HG03045 (cell line): ENCODE results near the gene AHDC1.
"Not testable (repeated sequence)": the region's sequence is repeated elsewhere in the genome, so short reads cannot be mapped to it uniquely, and the experiment has no call there.

Source experiments
- ATAC-seq: cut with Tn5 transposase; IDR thresholded peaks from one replicate; pipeline ENCODE4 v1.9.1; 2021; ENCODE audit warnings: mild to moderate bottlenecking, moderate library complexity; ENCODE audit not compliant: unreplicated experiment

The AHDC1 gene, protein sequence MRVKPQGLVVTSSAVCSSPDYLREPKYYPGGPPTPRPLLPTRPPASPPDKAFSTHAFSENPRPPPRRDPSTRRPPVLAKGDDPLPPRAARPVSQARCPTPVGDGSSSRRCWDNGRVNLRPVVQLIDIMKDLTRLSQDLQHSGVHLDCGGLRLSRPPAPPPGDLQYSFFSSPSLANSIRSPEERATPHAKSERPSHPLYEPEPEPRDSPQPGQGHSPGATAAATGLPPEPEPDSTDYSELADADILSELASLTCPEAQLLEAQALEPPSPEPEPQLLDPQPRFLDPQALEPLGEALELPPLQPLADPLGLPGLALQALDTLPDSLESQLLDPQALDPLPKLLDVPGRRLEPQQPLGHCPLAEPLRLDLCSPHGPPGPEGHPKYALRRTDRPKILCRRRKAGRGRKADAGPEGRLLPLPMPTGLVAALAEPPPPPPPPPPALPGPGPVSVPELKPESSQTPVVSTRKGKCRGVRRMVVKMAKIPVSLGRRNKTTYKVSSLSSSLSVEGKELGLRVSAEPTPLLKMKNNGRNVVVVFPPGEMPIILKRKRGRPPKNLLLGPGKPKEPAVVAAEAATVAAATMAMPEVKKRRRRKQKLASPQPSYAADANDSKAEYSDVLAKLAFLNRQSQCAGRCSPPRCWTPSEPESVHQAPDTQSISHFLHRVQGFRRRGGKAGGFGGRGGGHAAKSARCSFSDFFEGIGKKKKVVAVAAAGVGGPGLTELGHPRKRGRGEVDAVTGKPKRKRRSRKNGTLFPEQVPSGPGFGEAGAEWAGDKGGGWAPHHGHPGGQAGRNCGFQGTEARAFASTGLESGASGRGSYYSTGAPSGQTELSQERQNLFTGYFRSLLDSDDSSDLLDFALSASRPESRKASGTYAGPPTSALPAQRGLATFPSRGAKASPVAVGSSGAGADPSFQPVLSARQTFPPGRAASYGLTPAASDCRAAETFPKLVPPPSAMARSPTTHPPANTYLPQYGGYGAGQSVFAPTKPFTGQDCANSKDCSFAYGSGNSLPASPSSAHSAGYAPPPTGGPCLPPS (N-terminal part only)

DNA sequence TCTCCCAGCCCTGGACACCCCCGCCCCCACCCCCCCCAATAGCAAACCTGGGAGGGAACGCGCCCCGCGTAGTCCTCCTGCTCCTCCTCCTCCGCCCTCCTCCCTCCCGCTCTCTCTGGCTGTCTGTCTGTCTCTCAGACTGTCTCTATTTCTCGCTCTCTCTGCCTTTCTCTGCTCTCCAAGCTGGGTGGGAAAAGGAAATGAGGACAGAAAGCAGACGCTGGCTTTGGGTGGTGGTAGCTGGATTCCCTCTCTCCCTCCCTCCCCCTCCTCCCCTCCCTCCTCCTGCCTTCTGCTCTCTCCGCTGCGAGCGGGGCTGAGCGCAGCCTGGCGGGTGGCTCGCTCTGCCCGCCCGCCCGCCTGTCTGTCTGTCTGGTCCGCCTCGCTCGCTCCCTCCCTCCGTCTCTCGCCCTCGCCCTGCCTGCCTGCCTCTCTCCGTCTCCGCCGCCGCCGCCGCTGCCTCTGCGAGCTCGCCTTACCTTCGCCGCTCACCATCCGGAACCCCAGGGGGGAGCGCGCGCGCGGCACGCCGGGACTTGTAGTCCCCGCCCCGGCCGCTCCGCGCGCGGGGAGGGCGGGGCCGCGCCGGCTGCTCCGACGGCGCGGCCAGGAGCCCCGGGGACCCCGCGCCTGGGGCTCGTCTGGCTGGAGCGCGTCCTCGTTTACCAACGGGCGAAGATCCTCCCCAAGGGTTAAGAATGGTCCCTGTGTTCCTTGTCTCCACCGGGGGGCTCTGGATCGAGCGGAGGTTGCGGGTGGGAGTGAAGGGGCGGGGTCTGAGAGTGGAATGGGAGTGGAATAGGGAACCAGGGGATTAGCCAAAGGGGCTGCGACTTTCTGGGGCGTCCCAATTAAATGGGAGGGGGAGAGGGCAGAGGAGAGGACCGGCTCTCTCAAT is at the start of gene AHDC1:
Gene AHDC1, minus strand, starts transcription at position 464 of the 898 bp plus-strand sequence. CDS start 52,029 bp downstream, outside the sequence.
- ATAC-seq, result peak; percentile 53

DNA sequence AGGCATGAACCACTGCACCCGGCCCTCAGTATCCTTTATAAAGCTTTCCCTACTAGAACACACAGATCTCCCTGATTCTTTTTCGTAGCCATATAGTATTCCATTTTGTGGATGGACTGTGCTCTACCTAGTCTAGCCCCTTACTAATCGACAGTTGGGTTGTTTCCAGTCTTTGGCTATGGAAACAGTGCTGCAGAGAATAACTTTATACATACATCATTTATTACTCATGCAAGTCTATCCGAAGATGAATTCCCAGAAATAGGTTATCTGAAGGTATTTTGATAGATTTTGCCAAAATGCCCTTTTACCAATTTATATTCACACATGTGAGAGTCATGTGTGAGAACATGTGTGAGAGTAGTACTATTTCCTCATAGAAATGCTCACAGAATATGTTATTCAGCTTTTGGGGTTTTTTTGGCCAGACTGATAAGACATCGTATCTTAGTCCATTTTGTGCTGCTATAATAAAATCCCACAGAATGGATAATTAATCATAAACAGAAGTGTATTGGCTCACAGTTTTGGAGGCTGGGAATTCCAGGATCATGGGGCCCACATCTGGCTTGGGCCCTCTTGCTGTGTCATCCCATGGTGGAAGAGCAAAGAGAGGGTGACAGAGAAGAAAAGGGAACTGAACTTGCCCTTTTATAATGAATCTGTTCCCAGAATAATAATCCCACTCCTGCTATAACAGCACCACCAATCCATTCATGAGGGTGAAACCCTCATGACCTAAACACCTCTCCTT is 48.3 kb upstream of the AHDC1 start:
- no peak for ATAC-seq

DNA sequence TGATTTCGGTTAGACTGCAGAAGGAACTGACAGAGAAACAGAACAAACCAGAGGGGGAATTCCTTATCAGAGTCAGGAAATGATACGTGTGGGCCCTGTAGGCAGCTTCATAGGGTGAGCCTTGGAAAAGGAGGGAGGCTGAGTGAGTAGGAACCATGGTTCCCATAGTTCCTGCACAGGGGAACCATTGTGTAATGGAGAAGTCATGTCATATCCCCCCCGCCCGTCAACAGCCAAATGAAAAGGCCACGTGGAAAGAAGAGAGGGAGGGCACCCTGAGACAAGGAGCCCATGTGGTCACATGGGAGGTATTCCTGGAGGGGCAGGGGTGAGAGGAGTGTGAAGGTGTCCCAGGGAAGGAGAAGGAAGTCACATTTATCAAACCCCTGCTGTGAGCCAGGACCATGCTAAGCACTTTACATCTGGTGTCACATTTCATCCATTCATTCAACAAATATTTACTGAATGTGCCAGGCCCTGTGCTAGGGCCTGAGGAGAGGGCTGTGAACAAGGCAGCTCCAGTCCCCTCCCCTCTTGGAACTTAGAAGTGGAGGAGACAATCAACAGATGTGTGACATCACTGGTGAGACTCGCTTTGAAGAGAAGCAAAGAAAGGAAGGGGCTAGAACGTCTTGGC is 46.7 kb upstream of the AHDC1 start:
- no peak for ATAC-seq

GRCh38 chr1:27650171-27650538 is 46.2 kb upstream of the AHDC1 start:
- ATAC-seq, result no peak

DNA sequence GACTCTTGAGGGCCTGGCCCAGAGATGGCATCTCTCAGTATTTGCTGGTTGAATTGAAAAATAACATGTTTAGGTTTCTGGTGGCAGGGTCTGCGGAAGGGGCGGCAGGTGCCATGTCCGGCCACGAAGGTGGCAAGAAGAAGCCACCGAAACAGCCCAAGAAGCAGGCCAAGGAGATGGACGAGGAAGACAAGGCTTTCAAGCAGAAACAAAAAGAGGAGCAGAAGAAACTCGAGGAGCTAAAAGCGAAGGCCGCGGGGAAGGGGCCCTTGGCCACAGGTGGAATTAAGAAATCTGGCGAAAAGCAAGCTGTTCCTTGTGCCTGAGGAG is 45.3 kb upstream of the AHDC1 start:
- no peak for ATAC-seq

DNA sequence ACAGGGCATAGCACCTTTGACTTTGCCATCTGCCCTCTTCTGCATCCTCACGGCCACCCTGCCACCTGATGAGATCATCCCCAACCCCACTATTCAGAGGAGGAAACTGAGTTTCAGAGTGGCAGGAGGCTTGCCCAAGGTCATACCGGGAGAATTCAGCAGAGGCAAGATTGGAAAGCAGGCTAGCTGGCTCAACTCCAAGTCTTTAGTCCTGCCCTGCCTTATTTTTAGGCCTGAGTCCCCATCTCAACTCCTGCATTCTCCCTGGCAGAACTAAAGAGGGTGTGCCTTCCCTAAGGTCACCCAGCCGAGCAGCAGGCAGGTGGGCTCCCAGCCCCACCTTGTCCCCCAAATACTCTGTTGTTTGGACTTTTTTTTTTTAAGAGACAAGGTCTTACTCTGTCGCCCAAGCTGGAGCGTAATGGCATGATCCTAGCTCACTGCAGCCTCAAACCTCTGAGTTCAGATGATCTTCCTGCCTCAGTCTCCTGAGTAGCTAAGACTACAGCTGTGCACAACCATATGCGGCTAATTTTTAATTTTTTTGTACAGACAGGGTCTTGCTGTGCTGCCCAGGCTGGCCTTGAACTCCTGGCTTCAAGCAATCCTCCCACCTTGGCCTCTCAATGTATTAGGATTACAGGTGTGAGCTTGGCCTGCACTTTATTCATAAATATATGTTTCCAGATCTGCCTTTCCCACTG is 44.8 kb upstream of the AHDC1 start:
- ATAC-seq, result no peak

DNA sequence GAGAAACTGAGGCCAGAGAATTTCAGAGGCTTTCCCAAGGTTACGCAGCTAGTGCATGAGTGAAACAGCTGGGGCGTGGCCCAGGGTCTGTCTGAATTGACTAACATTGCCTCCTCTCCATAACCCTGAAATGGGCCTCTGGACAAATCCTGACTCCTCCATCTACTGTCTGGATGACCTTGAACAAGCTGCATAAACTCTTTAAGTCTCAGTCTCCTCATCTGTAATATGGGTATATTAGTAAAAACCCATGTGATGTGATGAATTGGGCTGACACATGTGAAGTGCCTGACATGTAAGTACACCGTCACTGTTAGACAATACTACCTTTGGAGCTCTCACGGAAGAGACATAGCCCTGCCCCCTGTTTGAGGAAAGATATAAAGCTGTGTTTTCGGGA is 43.4 kb upstream of the AHDC1 start:
- no peak for ATAC-seq

GRCh38 chr1:27646676-27647075 is 42.7 kb upstream of the AHDC1 start:
- no peak for ATAC-seq

DNA sequence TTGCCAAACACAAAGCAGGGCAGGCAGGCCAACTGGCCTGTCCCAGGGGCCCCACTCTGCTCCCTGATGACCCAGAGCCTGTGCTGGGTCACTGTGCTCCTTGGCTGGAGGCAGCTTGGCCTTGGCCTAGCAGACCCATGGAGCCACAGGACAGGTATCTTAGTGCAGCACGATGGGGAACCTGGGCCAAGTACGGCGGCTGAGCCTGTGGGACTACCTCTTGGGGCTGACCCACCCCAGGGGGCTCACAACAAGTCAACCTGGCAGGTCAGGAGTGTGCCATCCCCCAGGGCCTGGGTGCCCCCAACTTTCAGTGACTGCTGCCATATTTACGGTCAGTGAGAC is 41.1 kb upstream of the AHDC1 start:
- ATAC-seq, result no peak

GRCh38 chr1:27644369-27645070 is 40.6 kb upstream of the AHDC1 start:
- ATAC-seq, result no peak

GRCh38 chr1:27643600-27644368 is 39.8 kb upstream of the AHDC1 start:
- ATAC-seq, result peak; percentile 57

- ATAC-seq, result not testable (repeated sequence)
Observed at GRCh38 chr1:27640514-27640913, 36.6 kb upstream of the AHDC1 start.

- no peak for ATAC-seq
Observed at GRCh38 chr1:27638805-27639204, 34.9 kb upstream of the AHDC1 start.

DNA sequence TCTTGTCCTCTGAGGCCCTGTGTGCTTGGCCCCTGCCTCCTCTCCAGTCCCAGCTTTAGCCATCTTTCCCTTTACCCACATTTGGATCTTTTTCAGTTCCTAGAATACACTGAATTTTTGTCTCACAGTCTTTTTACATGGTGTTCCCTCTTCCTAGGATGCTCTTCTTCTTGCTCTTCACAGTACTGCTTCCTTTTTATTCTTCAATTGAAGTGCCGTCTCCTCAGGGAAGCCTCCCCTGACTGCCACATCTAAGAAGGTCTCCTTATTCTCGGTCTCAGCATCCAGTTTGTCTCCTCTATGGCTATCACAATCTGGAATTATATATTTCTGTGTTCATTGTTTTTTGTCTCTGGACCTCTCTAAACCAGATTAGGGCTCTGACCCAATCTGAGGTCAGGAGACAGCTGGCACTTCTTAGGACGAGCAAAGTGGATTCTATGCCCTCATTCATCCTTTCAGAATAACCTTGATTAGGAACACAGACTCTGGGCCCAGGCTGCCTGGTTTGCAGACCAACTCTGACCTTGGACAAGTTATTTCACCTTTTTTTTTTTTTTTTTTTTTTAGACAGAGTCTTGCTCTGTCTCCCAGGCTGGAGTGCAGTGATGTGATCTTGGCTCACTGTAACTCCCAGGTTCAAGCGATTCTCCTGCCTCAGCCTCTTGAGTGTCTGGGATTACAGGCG is 34.2 kb upstream of the AHDC1 start:
- ATAC-seq, result no peak

DNA sequence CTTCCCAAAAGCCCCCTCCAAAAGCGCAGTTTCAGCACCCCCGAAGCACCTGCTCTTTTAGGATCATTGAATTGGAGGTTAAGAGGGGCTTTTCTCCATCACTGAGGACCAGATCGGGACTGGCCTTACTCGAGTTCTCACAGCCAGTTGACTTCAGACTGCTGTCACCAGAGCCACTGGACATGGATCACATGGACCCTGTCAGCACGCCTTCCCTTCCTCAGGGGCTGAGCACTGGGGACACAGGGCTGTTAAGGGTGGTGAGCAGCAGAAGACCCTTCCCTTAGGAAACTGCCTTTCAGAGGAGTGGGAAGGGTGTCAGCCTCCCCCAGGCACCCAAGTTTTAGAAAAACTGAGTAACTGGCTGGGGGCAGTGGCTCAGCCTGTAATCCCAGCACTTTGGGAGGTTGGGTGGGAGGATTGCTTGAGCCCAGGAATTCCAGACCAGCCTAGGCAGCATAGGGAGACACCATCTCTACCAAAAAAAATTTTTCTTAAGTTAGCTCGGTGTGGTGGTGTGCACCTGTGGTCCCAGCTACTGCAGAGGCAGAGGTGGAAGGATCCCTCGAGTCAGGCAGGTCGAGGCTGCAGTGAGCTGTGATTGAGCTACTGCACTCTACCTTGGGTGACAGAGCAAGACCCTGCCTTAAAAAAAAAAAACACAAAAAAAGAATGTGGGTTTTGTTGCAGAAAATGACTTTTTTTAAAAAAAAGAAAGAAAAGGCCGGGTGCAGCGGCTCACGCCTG is 31.6 kb upstream of the AHDC1 start:
- ATAC-seq, result no peak

DNA sequence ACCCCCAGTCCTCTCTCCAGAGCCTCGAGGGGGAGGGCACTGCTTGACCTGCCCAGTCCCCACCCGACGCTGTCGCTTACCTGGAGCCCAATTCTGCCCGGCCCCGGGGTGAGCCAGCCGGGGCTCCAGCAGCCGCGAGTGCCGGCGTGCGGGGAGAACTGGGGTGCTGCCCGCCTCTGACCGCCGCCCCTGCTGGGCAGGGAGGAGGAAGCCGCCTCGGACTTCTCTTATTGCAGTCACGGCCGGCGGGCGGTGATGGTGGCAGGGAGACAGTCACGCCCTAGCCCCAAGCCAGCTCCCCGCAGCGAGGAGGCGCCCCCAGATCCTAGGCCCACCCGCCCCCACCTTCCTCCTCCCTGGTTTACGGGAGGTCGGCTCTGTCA is 31.0 kb upstream of the AHDC1 start, which contains the start of gene FGR:
Gene FGR, minus strand, starts transcription at position 201 of the 383 bp plus-strand sequence. CDS start 11,269 bp downstream, outside the sequence.
- ATAC-seq, result no peak
